Tibial nerve (tissue), 3 donors: Measurements from ENCODE around the gene RNU4-1.

Experiments
- CTCF ChIP-seq, 5 experiments: fragments of 200-600 bp in 3 of 5; fragments of 450-650 bp in 2 of 5; sonication (generic) in 3 of 5; IDR thresholded peaks; one replicate each; pipeline ENCODE4 v1.5.1; 2016 to 2019; ENCODE audit warnings: antibody characterized with exemption in 5 of 5, mild to moderate bottlenecking in 3 of 5, moderate library complexity in 2 of 5
- POLR2A ChIP-seq, 2 donors: fragments of 450-650 bp; IDR thresholded peaks; one replicate each; pipeline ENCODE4 v1.6.1; 2017; ENCODE audit warnings: antibody characterized with exemption in 2 of 2, mild to moderate bottlenecking in 2 of 2, moderate library complexity in 2 of 2

DNA sequence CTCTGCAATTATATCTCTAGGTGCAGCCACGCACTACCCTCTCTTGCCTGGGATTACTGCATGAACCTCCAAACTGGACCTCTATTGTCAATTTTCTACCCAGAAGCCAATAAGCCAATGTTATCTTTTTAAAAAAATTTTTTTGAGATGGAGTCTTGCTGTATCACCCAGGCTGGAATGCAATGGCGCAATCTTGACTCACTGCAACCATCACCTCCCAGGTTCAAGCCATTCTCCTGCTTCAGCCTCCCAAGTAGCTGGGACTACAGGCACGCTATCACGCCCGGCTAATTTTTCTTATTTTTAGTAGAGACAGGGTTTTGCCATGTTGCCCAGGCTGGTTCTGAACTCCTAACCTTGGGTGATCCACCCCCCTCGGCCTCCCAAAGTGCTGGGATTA lies 16.3 kb downstream of the RNU4-1 start:
- TF ChIP-seq CTCF (IDR thresholded peaks at IDR 0.05) (no peak), POLR2A (IDR thresholded peaks at IDR 0.05) (no peak)
